Mesenteric fat pad (tissue), 1 donor: ENCODE data around the gene RBMS3. TPM values are rescaled to one million over a fixed set of nuclear protein-coding genes. Genes with fewer than 3 reads are reported as not detected.

Source experiments
- DNase-seq: peaks from one replicate; pipeline ENCODE4 v3.0.0-alpha.2; 2020; ENCODE audit warnings: low spot score
- total RNA-seq: library from RNA; stranded (reverse); fragmentation: NEBNext Ultra II Directional; extraction: Animal tissue kit (Norgen Biotek cat#: 25700); gene quantifications from one replicate; pipeline ENCODE4 v1.2.1, GENCODE V29; 2021
- donor health status: DM: yes; HTN: yes; CAD: no.

The RBMS3 gene
- total RNA-seq, 1 donor from 2014 or later = 127 TPM

DNA sequence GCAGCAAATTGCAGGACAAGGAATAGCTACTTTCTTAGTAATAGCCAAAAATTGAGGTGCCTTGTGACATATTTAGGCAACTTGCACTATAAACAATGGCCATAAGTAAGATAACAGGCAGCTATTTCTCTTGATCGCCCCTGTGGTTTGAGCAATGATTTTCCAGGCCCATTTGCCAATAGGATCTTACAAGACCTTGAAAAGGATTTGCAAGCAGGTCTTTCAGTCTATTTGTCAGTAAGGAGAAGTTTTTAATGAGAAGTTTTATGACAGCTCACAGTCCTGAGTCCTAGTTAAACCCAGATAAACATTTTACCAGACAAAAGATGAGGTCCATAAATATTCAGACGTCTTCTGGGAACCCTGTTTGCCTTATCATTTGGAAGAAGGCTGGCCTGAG, 645.5 kb downstream of the RBMS3 start:
- no peak for DNase-seq

DNA sequence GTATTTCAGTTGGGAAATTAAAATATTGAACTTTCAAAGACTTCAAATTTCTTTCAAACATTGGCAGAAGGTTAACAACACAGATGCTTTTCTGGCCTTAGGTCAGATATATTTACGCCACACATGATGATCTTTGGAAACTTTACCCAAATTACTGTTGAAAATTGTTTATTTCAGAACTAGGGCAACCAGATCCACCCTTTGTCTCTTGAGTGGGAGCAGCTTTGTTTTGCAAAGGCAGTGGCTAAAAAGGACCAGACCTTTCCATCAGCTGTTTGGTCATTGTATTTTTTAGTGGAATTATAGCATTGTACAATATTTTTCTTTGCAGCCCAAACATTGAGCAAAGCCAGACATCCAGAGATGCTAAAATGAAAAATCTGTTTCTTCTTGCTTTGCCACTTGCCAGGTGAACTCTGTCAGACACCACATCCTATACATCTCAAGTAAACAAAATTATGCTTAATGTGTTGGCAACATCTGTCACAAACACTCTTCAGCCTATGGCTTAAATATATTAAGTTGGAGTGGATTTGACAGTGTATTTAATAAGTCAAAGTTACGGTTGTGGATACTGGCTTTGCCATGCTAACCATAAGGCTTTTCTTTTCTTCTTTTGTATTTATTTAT, 651.9 kb downstream of the RBMS3 start:
- no peak for DNase-seq

DNA sequence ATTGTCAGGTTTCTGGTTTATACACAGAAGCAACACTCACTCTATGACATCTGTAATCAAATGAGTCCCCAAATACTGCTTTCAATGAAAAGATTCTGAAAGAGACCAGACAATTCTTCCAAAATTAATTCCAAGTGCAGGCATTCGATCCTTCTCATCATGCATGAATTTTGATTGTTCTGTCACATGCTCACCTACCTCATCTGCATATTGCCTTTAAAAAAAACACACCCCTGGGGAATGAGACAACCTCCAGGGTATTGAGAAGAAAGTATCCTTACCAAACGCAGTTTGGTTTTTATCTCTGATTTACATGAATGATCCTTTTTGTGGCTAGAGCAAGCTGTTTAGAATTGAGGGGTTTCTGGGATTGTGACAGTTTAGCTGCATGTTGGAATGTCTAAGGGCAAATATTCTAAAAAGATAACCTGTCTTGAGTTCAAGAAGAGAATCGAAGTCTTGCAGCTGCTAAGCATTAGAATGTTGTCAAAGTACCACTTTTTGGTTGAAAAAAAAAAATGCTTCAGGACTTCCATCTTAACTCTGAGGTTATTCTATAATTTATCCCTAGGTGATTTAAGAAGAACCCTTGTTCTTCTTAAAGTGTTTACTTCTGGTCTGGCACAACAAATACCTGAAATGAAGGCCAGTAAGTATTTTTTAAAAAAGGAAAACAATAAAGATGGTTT, 653.1 kb downstream of the RBMS3 start:
- no peak for DNase-seq

DNA sequence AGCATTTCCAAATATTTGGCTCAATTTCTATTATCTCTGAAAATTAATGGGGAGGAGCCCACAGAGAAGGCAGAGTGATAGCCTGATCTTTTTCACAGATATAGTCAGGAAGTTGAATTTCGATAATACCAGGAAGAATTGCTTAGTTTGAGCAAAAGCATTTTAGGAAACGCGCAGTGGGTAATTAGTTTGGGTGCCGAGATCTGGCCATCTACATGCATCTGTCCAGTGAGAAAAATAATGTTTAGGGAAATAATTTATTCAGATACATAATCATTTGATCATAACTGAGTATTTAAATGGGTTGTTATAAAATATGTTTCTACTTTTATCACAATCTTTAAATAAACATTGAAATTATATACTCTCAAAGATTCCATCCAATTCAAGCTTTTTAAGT, 653.9 kb downstream of the RBMS3 start:
- DNase-seq = no peak

DNA sequence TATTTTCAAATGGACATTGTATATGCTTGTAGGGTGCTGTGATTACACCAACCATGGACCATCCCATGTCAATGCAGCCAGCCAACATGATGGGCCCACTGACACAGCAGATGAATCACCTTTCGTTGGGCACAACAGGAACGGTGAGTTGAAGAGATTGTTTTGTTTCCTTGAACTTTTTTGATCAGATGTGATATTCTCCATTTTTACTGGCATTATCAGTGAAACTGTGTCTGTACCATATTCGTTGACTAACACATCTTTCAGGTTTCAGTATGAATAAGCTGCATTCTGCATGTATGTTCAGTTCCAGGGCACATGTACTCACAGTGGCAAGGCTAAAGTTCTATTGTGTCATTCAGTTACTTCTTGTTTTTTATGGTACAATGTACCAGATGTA, 655.2 kb downstream of the RBMS3 start:
- no peak for DNase-seq

DNA sequence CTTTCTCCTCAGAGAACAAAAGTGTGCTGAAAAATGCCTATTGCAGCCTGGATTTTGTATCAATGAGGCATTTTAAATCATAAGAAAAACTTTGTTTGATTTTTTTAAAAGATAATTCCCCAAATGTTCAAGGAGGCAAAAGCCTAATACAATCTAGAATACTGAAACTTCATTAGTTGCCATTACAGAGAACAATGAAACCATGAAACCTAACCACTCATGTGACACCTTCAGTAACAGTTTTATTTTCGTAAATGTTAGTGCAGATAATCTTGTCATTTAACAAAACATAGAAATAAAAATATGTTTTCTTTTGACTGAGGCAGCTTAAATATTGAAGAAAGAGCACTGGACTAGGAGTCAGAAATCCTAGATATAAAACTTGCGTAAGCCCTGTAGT, 655.9 kb downstream of the RBMS3 start:
- no peak for DNase-seq

DNA sequence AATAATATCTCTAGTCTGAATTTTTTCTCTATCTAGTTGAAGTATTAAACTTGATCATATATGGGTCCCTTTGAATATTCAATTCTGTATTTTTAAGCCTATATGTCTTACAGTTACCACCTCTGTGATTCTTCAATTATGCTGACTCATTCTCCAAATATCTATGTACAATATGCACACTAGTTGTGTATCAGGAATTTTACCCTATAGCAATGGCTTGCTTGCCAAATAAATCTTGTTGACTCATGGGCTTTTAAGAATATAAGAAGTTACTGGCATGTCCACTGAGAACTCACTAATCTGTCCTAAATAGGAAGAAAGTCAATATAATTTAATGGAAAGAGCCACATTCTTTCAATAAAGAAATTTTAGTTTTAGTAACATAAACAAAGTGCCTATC, 656.3 kb downstream of the RBMS3 start:
- no peak for DNase-seq

DNA sequence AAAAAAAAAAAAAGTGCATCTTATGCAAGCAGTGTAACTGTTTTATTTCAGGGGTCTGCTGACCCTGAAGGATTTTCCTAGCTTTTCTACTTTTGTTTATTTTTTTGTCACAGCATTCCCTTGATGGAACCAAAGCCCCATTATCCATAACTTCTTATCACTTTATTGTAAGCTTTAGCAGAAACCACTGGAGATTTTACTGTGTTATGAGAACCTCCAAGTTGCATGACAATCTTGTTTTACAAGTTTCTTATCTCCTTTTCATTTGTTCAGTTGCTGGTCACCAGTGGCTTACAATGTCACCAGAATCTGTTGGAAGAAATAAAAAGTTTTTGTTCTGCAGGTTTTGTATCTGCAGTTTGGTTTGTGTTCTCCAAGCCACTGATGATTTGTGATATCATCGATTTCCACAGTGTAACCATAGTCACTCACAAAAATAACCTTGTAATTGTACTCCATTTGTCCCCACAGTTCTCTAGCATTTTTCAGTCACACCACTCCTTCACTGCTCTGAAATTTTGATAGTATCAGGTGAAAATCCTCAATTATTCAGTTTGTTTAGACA, 660.0 kb downstream of the RBMS3 start:
- DNase-seq = no peak

DNA sequence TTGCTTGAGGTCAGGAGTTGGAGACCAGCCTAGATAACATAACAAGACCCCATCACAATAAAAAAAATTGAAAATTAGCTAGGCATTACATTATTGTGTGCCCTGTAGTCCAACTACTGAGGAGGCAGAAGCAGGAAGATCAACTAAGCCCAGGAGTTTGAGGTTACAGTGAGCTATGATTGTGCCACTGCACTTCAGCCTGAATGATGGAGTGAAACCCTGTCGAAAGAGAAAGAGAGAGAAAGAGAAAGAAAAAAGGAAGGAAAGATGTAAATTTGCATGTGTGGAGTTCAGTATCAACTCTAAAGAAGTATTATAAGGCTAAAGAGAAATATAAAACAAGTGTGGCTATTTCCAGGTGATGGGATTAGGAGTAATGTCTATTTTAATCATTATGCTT, 661.4 kb downstream of the RBMS3 start:
- no peak for DNase-seq

DNA sequence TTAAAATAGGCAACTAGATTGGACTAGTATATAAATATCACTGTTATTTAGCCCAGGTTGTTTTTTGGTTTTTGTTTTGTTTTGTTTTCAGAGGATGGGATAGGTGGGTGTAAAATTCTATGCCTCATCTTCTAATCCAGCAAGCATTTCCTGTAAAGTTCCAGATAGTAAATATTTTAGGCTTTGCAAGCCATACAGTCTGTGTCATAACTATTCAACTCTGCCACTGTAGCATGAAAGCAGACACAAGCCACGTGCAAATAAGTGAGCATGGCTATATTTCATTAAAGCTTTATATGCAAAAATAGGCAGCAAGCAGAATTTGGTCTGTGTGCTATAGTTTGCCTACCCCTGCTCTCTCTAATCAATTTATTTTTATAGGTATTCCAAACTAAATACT, 668.3 kb downstream of the RBMS3 start:
- no peak for DNase-seq

DNA sequence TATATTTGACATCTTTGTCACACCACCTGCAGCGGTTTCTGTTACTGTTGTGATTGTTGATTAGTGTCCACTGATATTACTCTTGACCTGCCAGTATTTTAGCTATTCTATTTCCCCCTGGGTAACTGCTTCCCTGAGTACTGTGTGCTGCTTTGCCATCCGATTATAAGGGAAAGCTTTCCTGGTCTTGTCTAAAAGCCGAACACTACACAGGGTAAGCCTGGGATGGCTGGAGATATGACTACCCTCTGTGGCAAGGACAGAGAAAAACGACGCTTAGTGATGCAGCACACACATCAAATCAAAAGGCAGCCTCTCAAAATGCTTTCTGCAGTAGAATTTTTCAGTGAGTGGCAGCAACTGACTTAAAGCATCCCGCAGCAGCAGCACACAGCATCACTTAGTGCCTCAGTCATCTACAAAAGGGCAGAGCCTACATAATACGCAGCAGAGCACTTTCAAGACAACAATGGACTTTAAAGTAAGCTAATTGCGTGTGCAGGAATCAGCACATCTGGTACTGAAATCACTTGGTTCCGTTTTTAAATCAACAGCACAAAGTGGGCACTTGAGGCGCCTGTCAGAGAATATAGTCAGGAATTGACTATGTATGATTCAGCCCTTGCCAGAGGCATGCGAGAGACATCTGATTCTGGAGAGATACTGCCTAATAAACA, 669.2 kb downstream of the RBMS3 start:
- no peak for DNase-seq

DNA sequence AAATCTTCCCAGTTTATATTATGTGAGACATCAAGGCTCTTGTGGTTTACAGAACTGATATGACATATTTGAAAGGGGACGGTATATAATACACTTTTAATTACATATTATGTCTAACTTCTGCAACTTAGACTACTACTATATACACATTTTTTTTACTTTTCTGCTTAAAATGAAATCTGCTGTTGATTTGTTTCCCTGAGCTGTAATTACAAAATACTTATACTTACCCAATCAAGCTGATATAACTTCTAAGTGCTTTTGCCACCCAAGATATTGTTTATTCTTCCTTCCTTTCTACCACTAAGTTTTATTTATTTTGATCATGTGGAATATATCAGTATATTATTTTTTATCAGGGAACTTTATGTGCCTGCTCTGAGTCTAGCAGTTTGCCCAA, 671.6 kb downstream of the RBMS3 start:
- no peak for DNase-seq

DNA sequence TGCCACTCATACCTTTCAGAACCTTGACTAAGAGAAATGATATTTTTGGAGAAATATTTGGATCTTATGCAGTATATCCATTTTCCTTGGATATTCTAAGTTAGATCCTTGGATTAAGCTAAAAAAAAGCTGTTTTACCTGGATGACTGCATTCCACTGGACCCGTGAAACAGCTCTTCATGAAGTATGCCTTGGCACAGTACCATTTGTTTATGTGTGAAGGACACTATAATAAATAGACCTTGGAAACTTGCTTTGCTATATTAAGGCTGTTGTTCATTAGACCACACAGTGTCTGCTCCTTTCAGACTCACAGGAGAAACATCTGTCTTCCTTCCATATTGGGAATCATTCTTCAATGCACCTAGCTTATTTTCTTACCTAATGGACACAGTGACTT, 674.5 kb downstream of the RBMS3 start:
- no peak for DNase-seq

DNA sequence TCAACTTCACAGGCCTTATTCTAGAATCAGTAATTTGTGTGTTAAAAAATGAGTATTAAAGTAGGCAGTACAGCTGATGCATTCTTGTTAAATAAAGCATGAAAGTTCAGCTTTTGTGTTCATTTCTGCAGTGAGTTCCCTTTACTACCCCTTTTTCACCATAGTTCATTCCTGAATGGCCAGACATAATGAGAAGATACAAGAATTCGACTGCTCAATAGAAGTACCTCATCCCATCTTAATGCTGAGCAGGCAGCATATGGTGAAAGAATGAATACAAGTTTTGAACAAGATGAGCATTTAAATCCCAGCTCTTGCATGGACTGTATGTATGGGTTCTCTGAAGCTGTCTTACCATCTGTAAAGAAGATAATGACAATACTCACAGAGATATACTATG, 677.9 kb downstream of the RBMS3 start:
- DNase-seq = no peak

DNA sequence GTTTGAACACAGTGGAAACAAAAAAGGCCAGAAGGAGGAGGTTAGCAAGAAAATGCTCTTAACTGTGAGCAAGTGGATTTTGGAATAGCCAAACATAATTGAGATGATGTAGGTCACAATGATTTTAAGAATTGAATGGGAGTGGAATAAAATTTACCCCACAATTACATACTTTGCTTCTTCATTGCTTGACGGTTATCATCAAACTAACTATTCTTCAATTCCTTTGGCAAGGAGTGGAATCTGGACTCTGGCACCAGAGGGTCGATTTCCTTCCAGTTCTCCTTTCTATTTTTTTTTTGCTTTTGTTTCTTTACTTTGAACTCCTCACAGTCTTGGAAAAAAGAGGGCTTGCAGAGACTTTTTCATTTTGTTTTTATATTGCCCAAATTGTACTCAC, 691.0 kb downstream of the RBMS3 start:
- DNase-seq = no peak

DNA sequence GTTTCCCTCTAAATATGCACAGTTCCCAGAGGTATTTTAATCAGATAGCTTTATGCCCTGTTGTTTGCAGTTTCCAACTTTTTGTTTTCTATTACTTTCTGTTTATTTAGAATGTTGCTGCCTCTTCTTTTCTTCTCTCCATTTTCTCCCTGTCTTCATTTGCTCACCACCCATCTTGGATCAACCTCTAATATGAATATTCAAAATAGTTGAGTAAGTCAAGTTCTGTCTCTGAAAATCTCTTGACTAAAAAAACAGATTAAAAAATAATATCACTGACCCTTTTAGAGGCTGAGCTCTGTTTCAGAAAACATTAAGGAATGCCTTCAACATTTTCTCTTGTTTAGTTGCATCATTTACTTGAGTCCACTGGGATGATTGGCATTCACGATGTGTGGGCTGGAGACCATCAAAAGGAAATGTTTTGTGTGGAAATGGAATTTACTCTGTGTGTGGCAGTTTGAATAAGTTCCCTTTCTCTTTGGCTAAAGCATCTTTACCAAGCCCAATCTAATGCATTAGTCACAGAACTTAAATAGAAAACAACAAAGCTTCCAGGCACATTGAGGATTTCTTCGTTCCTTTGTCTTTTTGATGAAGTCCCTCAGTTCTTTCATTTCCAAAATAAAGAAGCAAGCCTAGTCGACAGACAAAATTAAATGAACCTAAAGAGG, 691.6 kb downstream of the RBMS3 start:
- DNase-seq = no peak

DNA sequence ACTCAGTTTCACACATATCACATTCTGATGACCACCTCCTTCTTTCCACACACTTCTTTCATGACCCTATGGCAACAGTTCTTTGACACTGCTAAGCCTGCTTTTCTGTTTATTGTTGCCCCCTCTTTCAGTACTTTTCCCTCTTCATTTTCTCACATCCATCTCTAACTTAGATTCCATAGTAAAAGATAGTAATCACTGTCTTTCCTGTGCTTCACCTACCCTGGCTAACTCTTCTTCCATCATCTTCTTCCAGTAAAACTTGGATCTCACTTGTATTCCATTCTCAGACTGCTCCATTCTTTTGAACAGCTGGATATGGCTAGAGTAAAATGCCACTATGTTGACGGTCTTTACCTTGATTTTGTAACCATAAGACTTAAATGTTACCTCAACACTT, 692.9 kb downstream of the RBMS3 start:
- no peak for DNase-seq

DNA sequence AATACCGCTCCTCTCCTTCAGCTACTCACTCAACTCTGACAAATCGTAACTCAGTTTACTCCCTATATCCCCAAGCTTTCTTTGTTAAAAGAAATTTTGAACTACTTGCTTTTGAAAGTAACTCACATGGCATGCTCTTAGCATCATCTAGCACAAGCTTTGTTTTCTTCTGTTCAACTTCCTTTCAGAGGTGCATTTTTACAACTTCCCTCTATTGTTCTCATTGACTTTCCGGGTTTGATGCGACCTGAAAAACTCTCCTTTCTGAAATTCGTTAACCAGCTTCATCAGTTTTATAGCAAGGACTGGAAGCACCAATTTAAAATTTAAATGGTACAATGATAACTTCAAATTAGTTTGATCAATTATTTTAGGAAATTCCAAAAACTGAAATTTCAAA, 696.0 kb downstream of the RBMS3 start:
- DNase-seq = no peak

DNA sequence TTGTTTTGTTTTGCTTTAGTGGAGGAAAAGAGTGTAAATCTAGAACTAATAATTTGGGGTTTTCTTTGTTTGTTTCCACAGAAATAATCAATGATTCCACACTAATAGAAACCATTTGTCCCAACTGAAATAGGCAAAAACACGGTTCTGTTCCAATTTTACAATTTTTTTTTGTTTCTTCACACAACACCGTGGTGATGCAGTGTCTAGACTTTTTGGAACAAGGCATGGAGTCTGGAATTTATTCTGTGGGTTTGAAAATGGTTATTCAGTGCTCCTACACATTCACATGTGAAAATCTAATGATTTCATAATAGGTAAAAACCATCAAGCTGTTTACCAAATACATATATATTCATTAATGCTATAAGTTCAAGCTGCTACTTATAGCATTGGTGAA, 696.5 kb downstream of the RBMS3 start:
- no peak for DNase-seq

DNA sequence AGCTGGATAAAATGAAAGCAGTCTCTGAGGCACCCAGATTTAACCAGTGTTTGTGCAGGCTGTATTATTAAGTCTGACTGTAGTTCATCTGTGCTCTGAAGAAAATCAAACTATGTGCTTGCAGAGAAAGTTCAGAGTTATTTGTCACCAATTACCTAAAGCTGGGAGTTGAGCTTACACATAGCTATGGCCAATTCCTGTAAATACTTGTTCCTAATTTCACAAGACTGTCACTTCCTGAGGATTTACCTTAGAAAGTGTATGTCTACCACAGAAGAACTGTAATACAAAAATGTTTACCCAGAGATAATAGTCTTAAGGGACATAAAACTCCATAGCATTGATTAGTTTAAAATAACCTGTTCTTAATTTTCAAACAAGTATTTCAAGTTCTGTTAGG, 697.2 kb downstream of the RBMS3 start:
- no peak for DNase-seq

DNA sequence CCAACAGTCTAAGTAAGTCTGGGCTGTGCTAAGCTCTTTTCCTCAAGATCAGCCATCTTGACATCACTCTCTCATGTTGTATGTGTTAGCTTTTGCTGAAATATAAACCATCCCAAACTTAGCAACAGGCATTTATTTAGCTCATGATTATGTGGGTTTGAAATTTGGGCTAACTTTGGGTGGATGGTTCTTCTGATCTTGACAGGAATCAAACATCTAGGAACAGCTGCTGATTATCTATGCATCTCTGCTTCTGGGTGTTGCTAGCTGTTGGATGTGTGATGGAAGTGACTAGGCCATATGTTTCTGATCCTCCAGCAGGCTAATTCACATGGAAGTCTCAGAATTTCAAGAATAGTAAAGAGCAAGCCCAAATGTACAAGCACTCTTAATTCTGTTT, 710.3 kb downstream of the RBMS3 start:
- no peak for DNase-seq

DNA sequence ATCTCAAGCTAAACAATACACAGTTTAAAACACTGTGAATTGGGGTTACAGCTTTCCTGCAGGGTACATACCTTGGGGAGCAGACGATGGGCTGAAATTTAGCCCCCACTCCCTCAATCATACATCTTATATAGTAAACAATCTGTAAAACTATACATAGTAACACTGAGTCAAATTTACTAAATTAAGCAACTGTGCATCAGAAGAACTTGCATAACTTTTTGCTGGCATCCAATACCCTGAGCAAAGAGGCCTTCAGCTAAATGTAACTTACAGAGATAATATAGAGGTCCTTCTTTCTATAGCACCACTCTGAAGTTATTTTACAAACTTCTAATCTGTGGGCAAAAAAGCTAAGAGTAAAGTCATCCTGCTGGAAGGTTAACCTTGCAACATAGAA, 721.9 kb downstream of the RBMS3 start:
- DNase-seq = no peak
